Hematopoietic multipotent progenitor cell (in vitro differentiated cells): ENCODE data around the gene RAE1. TPM values are rescaled to one million over a fixed set of nuclear protein-coding genes. Genes with fewer than 3 reads are reported as not detected.
"Not testable (repeated sequence)": the region's sequence is repeated elsewhere in the genome, so short reads cannot be mapped to it uniquely, and the experiment has no call there.

ENCODE experiments used
- DNase-seq, 3 donors: peaks; one replicate each; pipeline ENCODE4 v3.0.0-alpha.2; 2011 to 2015; ENCODE audit warnings: low read depth in 2 of 3, low spot score in 2 of 3
- total RNA-seq: library from RNA; depleted of rRNA; stranded (reverse); fragments of >200 nt; gene quantifications from one replicate; pipeline ENCODE4 v1.2.3, GENCODE V29; 2012

Gene RAE1
- total RNA-seq, 1 donor: 22.4 TPM

GRCh38 chr20:57325632-57326356, 25.3 kb upstream of the RAE1 start:
- DNase-seq: no peak

GRCh38 chr20:57326667-57327455, 24.2 kb upstream of the RAE1 start:
- no peak for DNase-seq

GRCh38 chr20:57327820-57328219, 23.2 kb upstream of the RAE1 start:
- no peak for DNase-seq

- DNase-seq: no peak
These were observed 21.3 kb upstream of the RAE1 start, which contains the start of gene SPO11 for GRCh38 chr20:57329608-57330221. SPO11 (plus strand) TSS chr20:57329803; CDS start chr20:57329868, 65 bp downstream.

- DNase-seq: no peak
These were observed 20.1 kb upstream of the RAE1 start for GRCh38 chr20:57330998-57331397.

- DNase-seq: peak in 1 of 3 donors; percentile 19
These were observed 18.7 kb upstream of the RAE1 start for GRCh38 chr20:57332105-57333089.

- no peak for DNase-seq
These were observed 15.7 kb upstream of the RAE1 start for GRCh38 chr20:57335392-57335791.

GRCh38 chr20:57341663-57342062, 9.4 kb upstream of the RAE1 start:
- DNase-seq: no peak

GRCh38 chr20:57342829-57343228, 8.2 kb upstream of the RAE1 start:
- DNase-seq: no peak

GRCh38 chr20:57346477-57346876, 4.6 kb upstream of the RAE1 start:
- peak; percentile 22 to 80 (median 53) for DNase-seq

GRCh38 chr20:57347393-57347792, 3.7 kb upstream of the RAE1 start:
- DNase-seq: no peak

GRCh38 chr20:57348200-57348921, 2.7 kb upstream of the RAE1 start:
- not testable (repeated sequence) for DNase-seq

GRCh38 chr20:57348922-57349574, 2.0 kb upstream of the RAE1 start:
- peak in 2 of 3 donors; percentile 29 to 53 for DNase-seq

GRCh38 chr20:57350081-57350710, 859 bp upstream of the RAE1 start:
- DNase-seq: no peak

GRCh38 chr20:57350726-57351041, 371 bp upstream of the RAE1 start:
- not testable (repeated sequence) for DNase-seq

- no peak for DNase-seq
These were observed 1.2 kb downstream of the RAE1 start for GRCh38 chr20:57352305-57352704.

GRCh38 chr20:57353351-57353750, 2.3 kb downstream of the RAE1 start:
- no peak for DNase-seq

GRCh38 chr20:57361517-57361916, 10.5 kb downstream of the RAE1 start:
- DNase-seq: no peak

GRCh38 chr20:57364451-57364850, 13.4 kb downstream of the RAE1 start:
- no peak for DNase-seq
